Gastroesophageal sphincter (tissue), 3 donors: Measurements from ENCODE around the gene DVL2.

Experiments
- CTCF ChIP-seq, 4 experiments: fragments of 200-600 bp in 2 of 4; fragments of 450-650 bp in 2 of 4; sonication (generic) in 1 of 4; IDR thresholded peaks; one replicate each; pipeline ENCODE4 v1.5.1; 2017 to 2019; ENCODE audit warnings: antibody characterized with exemption in 4 of 4, mild to moderate bottlenecking in 2 of 4, moderate library complexity in 2 of 4
- EP300 ChIP-seq: sonication (generic); formaldehyde crosslinking; IDR thresholded peaks from one replicate; pipeline ENCODE4 v1.6.1; 2017; ENCODE audit warnings: antibody characterized with exemption, mild to moderate bottlenecking
- POLR2A ChIP-seq, 2 donors: fragments of 450-650 bp; IDR thresholded peaks; one replicate each; pipeline ENCODE4 v1.6.1; 2017; ENCODE audit warnings: antibody characterized with exemption in 2 of 2, mild to moderate bottlenecking in 2 of 2, moderate library complexity in 1 of 2
- POLR2AphosphoS5 ChIP-seq: sonication (generic); formaldehyde crosslinking; IDR thresholded peaks from one replicate; pipeline ENCODE4 v1.6.1; 2017; ENCODE audit warnings: antibody characterized with exemption

GRCh38 chr17:7260151-7260550 lies 25.8 kb upstream of the DVL2 start:
- TF ChIP-seq CTCF (IDR thresholded peaks at IDR 0.05) (no peak), POLR2A (IDR thresholded peaks at IDR 0.05) (no peak), EP300 (no peak), POLR2AphosphoS5 (no peak)
